ENCODE measurements around the gene BAZ2B.
"Not testable (repeated sequence)": the region's sequence is repeated elsewhere in the genome, so short reads cannot be mapped to it uniquely, and the experiment has no call there.

The BAZ2B gene

DNA sequence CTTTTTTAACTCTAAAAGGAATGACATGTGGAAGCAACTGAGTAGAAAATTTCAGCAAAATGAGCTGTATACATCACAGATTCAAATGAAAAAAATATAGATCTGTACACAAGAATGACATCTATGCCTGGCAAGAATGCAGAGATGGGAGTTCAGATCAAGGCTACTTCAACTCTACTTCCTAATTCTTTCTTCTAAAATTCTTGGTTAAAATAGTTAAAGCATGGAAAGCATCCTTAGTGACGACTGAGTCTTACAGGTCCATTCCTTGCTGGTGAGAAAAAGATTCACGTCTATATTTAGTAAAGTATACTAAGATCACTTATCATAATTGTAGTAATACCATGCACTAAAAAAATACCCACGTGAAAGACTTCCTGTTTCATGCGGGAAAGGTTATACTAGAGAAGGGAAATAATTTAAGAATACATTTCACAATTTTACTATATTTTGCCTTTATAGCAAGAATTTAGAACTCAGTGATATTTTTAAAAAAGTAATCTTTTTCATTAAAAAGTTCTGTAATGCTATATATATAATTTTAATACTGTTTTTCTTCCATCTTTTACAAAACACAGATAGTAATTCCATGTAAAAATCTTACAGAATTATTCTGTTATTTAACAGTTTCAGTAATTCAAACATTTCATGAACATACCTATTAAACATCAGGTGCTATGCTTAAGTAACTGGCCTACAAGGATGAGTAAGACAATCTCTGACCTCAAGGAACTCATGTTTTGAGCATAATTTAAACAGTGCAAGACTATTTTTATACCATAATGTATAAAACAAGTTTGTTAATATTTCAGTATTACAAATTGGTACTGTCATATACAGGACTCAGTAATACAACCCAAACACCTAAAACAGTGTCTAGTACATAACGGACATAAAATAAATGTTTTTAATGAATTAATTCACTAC lies 159.6 kb downstream of the BAZ2B start:
- DNase-seq, result no peak

DNA sequence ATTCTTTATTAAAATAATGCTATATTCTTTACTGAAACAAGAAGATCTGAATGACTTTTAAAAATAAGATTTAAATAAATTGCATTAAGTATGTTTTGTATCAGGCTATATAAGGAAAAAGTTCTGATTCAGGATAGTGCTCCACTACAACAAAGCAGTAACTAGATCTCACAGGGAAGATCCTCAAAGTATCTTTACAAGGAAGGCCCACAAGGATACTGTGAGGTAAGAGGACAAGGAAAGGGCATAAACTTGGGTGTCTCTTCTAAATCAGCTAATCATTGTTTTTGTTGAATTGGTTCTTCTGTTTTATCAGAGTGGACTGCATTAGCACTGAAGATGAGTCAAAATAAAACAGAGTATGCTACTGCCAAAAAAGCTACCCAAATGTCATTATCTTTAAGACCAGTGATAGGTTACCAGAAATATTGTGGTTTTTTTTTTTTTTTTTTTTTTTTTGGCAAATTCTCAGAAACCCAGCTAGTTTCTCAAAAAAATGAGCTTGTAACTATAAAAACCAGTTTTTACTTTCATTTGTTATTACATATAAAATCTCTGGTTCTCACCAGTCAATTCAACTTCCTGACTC lies 160.9 kb downstream of the BAZ2B start:
- no peak for DNase-seq

DNA sequence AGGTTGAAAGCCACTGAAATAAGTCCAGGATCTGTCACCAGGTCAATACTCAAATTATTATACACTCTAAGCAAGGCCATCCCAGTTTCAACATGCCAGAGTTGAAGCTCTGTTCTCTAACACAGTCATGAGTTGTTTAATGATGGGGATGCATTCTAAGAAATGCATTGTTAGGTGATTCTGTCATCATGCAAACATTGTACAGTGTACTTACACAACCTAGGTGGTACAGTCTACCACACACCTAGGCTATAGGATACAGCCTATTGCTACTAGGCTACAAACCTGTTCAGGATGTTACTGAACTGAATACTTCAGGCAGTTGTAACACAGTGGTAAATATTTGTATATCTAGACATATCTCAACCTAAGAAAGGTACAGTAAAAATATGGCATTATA lies 162.2 kb downstream of the BAZ2B start:
- no peak for DNase-seq

DNA sequence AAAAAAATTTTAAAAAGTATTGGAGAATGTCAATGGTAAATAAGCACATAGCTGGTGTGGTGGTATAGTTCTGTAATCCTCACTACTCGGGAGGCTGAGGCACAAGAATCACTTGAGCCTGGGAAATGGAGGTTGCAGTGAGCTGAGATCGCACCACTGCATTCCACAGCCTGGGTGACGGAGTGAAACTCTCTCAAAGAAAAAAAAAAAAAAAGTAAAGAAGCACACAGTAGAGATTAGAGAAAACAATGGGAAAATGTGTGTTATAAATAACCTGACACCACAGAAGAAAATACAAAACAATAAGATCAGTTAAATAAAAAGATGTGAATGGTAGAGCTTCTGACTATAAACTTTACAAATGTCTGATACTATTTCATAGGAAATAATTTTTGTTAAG lies 166.2 kb downstream of the BAZ2B start:
- no peak for DNase-seq

DNA sequence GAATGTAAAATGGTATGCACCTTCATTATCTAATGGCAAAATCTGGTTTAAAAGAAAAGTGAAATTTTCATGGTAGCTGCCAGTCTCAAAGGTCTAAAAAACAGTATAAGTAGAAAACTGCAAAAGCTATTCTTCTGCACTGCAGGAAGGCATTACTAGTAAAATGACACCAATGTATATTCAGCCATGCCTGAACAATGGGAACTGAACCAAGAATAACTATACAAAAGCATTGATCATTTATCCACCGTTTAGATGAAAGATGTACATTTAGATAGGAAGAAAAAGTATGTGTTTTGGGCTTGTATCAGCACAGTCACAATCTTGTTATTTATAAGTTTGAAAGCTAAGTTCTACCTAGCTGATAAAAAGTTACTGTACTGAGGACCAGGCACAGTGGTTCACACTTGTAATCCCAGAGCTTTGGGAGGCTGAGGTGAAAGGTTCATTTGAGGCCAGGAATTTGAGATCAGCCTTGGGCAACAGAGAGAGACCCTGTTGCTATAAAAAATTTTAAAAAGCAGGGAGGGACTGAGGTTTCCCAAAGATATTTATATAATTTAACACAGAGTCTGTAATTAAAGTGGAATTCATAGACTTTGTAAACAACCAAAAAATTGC lies 166.7 kb downstream of the BAZ2B start:
- DNase-seq, result no peak

DNA sequence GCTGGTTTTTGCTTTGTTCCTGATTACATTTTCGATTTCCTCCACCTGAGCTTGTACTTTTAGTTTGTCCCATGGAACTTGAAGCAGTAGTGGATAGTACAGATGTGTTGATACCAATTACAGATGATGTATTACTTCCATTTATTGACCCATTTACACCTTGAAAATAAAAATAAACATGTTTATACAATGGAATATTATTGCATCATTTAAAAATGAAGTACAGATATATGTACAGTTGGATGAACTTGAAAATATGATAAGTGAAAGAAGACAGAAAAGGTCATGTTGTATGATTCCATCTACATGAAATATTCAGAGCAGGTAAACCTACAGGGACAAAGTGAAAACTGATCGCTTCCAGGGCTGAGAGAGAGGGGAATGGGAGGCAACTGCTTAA lies 169.5 kb downstream of the BAZ2B start:
- no peak for DNase-seq

DNA sequence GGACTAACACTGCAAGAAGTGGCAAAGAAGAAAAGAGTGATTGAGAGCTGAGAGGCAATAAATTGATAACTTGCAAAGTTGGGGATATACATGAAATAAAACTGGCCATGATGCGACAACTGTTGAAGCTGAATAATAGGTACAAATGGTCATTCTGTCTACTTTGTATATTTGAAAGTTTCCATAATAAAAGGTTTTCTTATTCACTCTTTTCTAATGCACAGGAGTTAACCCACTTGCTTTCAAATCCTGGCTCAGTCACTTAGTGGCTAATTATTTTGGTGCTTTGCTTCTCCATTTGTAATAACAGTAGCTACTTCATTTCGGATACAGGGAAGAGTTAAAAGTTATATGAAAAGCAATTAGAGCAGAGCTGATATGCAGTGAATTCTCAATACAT lies 170.1 kb downstream of the BAZ2B start:
- no peak for DNase-seq

DNA sequence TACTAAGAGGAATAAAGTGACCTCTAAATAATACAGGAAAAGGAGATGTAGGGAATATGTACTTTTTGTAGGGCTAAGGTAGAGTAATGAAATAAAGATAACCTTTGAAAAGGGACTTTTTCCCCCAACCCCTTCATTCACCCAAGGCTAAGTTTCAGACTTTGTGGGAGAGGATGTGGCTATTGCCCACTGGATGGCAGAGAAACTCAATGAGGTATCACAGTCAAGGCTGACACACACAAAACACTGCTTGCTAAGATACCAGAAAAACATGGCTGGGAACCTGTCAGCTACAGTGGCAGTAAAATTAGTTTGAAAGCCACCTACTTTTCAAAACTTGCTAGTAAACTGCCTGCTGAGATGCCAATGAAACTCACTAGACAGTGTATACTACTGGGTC lies 171.0 kb downstream of the BAZ2B start:
- no peak for DNase-seq

DNA sequence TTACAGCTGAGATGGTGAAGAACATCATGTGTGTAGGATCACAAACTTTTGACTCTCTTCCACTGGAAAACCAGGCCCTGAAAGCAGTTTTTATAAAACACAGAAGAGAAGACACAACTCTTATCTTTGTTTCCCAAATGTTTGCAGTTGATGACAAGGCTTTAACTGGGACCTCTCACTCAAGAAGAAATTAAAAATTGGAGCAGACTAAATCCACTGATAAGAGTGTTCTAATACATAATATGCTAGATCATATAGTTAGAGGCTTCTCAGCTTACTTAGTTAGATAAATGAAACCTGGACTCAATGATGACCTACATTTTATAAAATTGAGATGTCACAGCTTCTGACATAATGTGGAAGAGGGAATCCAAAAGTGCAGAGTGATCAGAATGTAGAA lies 171.6 kb downstream of the BAZ2B start:
- DNase-seq, result no peak

DNA sequence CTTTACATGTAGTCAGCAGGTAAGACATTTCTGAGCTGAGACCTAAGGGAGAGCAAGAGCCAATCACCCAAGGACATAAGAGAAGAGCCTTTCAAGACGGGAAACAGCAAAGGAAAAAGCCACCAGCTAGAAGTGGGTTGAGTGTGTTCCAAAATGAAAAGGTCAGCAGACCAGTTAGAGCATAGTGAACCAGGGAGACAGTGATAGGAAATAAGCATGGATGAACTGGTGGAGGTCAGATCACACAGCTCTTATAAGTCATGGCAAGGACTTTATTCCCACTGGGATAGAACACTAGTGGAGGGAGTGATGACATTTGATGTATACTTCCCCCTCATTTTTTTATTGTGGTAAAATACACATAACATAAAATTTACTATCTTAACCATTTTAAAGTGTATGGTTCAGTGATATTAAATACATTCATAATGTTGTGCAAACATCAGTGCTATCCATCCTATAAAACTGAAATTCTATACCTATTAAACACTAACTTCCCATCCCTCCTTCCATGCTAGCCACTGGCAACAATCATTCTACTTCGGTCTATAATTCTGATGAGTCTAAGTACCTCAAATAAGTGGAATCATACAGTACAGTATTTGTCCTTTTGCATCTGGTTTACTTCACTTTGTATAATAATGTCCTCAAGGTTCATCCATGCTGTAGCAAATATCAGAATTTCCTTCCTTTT lies 174.0 kb downstream of the BAZ2B start:
- no peak for DNase-seq

DNA sequence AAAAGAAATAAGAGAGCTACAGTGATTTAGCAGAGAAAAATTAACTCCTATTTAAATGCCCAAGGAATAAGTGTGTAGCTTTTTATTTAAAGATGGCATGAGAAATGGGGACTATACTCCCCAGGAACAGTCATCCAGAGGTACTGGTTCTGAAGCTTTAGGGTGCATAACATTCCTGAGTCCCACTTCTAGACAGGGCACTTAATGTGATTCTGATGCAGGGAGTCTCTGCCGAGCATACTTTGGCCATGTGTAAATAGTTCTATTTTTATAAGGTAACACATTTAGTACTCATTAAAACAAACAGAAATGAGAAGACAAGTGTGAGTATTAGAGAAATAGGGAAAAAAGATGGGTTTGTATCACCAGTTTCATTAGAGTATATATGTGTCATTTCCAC lies 175.2 kb downstream of the BAZ2B start:
- DNase-seq, result no peak

DNA sequence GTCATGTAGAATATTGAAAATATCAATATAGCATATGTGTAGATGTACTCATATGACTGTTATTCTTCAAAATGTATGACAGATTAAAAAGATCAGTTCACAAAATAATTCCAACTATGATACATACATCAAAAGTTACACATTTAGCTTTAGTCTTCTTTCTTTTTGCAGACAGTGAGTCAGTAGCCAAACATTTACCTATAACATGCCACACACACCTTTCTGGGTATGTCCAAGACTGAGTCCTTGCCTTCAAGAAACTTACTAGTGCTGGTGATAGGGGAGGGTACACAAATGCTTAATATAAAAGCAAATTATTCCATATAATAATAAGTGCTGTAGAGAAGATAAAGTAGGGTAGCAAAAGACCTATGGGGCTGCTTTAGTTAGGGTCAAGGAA lies 176.9 kb downstream of the BAZ2B start:
- no peak for DNase-seq

DNA sequence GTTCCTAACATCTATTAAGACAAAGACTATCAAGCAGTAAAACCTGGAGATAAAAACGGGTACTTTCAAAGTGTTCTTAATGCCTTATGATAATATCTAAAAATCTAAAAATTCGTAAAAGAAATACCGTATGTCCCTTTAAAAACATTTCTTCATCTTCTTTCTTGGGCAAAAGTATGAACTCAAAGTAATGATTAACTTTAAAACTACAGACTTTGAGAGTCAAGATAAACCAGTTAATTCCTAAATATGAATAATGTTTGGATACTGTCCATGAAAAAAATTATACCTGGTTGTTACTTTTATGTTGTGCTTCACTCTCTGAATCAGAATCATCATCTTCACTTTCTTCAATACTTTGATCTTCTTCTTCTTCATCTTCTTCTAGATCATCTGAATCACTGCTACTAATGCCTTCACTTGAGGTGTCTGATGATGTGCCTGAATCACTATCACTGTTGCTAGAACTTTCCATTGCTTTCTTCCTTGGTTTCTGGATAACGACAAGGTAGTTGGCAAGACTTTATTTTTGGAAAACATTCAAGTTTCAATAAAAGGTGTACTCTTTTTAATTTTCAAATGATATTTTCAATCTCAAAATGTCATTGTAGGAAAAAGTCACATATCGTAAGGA lies 177.5 kb downstream of the BAZ2B start:
- no peak for DNase-seq

DNA sequence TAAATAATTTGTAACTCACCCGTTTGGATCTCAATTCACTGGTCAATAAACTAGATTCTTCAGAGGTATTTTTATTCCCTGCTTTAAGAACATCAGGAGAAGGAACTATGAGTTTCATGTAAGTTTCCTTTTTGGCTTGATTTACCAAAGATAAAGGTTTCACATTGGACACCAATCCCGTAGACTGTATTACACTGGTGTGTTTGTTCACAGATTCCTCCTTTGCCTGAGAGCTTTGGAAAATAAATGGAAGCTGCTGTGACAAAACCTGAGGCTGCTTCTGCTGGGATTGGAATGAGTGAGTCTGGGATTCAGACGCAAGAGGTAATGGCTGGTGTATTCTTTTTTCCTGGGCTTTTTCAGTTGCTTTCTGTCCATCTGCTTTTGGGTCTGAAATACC lies 178.1 kb downstream of the BAZ2B start:
- DNase-seq, result no peak

DNA sequence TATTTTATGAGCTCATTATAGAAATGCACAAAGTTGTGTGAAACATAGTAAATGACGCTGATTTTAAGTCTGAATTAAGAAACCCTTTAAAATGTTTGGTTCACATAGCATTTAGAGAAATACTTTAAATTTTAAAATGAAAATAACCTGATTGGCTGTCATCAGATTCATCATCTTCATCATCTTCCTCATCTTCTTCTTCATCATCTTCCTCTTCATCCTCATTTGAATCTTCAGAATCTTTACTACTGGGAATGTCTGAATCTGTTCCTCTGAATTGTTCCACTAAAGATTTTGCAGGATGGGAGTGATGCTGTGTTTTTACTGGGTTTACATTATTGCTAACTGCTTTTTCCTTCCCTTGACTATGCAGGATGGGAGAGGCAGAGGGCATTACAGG lies 183.7 kb downstream of the BAZ2B start:
- no peak for DNase-seq

DNA sequence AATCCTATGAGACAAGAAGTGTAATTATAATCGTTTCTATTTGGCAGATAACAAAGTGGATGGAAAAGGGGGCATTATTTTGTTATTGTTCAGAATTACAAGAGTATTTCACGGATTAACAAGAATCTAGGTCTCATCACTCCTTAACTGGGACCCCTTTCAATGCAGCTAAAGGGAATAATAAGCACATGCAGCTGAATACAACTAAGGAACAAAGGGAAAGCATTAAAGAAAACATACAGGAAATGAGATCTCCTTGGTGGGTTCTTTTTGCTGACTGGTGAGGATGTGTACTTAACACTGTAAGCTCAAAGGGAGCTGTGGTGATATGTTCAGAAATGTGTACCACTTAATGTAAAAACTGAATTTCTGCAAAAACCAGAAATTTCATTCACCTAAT lies 189.3 kb downstream of the BAZ2B start:
- no peak for DNase-seq

DNA sequence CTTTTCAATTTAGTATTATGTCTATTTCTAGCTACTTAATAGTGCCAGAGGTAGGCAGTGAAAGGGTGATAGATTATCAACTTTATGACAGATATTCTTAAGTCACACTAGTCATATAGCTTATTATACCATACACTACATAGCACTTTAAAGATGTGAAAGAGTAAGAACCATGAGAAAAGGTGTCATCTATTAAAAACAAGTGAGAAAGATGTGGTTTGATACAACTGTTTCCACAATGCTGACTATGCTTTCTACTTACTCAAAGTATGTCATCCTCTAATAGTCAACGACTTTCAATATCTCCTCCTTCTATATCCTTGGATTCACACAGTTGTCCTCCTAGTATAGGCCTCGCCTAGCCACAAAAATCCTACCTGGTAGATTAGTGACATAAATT lies 196.9 kb downstream of the BAZ2B start:
- DNase-seq, result no peak

DNA sequence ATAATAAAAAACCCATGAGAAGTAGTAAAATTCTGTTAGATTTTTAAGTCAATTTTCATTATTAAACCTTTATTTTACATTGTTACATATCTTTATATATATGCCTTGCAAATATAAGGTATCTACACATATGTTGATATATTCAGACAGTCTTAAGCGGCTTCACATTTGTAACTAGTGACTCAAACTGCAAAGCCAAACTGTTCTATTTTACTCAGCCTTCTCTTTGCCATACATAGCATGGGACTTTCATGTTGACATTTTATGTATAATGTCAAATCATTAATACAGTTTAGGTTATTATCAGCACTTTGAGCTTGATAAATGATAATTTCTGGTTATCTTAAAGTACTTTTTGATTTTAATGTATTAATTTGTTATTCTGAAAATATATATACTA lies 204.9 kb downstream of the BAZ2B start:
- DNase-seq, result no peak

DNA sequence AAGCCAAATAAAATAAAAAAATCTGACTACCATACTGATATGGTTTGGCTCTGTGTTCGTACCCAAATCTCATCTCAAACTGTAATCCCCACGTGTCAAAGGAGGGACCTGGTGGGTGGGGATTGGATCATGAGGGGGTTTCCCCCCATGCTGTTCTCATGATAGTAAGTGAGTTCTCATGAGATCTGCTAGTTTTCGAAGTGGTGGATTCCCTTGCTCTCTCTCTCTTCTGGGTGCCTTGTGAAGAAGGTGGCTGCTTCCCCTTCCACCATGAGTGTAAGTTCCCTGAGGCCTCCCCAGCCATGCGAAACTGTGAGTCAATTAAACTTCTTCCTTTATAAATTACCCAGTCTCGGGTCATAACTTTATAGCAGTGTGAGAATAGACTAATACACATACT lies 206.1 kb downstream of the BAZ2B start:
- no peak for DNase-seq

DNA sequence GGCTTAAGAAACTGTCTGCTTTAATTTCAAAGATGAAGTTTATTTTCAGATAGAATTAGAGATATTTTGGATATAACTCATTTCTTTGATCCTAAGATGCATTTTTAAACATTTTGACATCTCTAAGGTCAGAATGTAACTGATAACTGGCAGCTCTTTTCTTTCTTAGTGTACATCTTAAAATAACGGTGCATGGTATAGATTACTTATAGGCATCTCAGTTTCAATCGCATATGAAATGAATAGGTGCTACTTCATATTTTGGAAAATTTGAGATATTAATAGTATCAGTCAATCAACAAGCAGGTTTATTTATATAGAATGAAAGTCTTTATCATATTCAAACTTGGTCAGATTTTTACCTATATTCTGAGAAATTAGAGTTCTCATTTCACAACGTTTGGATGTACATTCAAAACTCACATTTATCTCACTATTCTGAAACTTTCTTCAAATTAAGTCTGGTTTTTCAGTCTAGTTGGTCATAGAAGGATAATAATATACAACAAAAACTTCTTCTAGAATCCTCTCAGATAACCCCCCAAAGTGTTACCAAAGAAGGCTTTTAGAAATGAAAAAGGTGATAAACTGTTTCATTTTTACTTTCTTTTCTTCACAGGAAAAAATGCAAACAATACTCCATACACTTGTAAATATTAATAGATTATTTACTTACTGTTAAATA lies 207.1 kb downstream of the BAZ2B start:
- no peak for DNase-seq

DNA sequence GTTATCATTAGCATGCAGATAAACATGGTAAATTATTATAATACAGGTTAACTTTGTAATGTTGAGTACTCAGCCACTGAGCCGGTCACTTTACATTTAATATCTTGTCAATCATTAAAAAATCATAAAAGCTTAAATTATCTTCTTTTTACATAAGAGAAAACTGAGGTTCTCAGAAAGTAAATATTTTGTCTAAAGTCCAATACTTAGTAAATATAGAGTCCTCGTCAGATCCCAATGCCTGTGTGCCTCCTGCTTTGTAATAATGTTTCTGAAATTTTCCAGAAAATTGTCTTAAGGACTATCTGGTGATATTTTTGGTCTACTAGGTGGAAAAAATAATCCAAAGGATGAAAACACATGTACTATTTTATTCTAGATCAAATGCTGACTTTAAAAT lies 213.6 kb downstream of the BAZ2B start:
- no peak for DNase-seq

DNA sequence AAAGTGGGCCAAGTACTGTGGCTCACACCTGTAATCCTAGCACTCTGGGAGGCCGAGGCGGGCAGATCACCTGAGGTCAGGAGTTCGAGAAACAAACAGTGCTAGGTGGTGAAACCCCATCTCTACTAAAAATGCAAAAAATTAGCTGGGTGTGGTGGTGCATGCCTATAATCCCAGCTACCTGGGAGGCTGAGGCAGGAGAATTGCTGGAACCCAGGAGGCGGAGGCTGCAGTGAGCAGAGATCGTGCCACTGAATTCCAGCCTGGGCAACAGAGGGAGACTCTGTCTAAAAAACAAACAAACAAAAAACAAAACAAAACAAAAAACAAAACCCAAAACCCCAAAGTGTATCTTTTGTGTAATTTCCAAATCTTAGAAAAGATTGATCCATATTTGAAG lies 214.2 kb downstream of the BAZ2B start:
- not testable (repeated sequence) for DNase-seq
